K562 (cell line): ENCODE measurements around the gene TNFSF18.

Source experiments
- EP300 ChIP-seq: IDR thresholded peaks from 2 replicates; pipeline ENCODE4 v1.6.1; 2012; ENCODE audit warnings: low read length, improper control_type of control experiment
- ETV5 ChIP-seq: sonication (generic); formaldehyde crosslinking; IDR thresholded peaks from 2 replicates; pipeline ENCODE4 v1.4.0; 2020; ENCODE audit warnings: low read depth, mild to moderate bottlenecking, missing genetic modification reagents
- POLR2A ChIP-seq: fragments of 450-650 bp; conservative IDR thresholded peaks from 2 replicates; pipeline ENCODE4 v1.6.1; 2016
- POLR2AphosphoS5 ChIP-seq: IDR thresholded peaks from 2 replicates; pipeline ENCODE4 v1.6.1; 2011; ENCODE audit warnings: mild to moderate bottlenecking, low read depth, low read length, moderate library complexity; ENCODE audit not compliant: control insufficient read depth, insufficient read depth
- SPI1 ChIP-seq: IDR thresholded peaks from 2 replicates; pipeline ENCODE4 v1.6.1; 2011; ENCODE audit warnings: low read depth, low read length, control low read depth, borderline replicate concordance
- ZNF12 ChIP-seq: sonication (generic); formaldehyde crosslinking; IDR thresholded peaks from 2 replicates; pipeline ENCODE4 v1.4.0; 2020; ENCODE audit warnings: mild to moderate bottlenecking, missing genetic modification reagents
- ZNF589 ChIP-seq: fragments of 200-800 bp; sonication (Bioruptor generic); IDR thresholded peaks from 2 replicates; pipeline ENCODE4 v1.6.1; 2016; ENCODE audit warnings: low read depth, missing genetic modification characterization, missing compliant biosample characterization
- TF ChIP-seq, protein P1 (sequence below): fragments of 200-600 bp; sonication (generic); IDR thresholded peaks from one replicate; pipeline ENCODE4 v1.6.1; 2012; ENCODE audit warnings: mild to moderate bottlenecking, low read depth, low read length, inconsistent platforms
- TF ChIP-seq, protein P2 (sequence below), 3 experiments: IDR thresholded peaks in 2 of 3; conservative IDR thresholded peaks in 1 of 3; 2 replicates each; pipeline ENCODE4 v1.5.1; 2011 to 2012; ENCODE audit warnings: low read length in 3 of 3, mild to moderate bottlenecking in 3 of 3, control low read depth in 2 of 3, improper control_type of control experiment in 1 of 3, inconsistent platforms in 1 of 3, low read depth in 1 of 3, mixed read lengths in 1 of 3, moderate library complexity in 1 of 3; ENCODE audit not compliant: insufficient read depth in 2 of 3
- TF ChIP-seq, protein P3 (sequence below): fragments of 250-450 bp; sonication (Bioruptor Pico); IDR thresholded peaks from 2 replicates; pipeline ENCODE4 v1.8.0; 2021; ENCODE audit warnings: moderate library complexity, mild to moderate bottlenecking, inconsistent platforms
- TF ChIP-seq, protein P4 (sequence below): fragments of 250-450 bp; sonication (Bioruptor Pico); IDR thresholded peaks from 2 replicates; pipeline ENCODE4 v1.5.0; 2020; ENCODE audit warnings: mild to moderate bottlenecking, borderline replicate concordance
- TF ChIP-seq, protein P5 (sequence below): sonication (generic); formaldehyde crosslinking; IDR thresholded peaks from 2 replicates; pipeline ENCODE4 v1.8.0; 2022; ENCODE audit warnings: mild to moderate bottlenecking, missing genetic modification reagents

DNA sequence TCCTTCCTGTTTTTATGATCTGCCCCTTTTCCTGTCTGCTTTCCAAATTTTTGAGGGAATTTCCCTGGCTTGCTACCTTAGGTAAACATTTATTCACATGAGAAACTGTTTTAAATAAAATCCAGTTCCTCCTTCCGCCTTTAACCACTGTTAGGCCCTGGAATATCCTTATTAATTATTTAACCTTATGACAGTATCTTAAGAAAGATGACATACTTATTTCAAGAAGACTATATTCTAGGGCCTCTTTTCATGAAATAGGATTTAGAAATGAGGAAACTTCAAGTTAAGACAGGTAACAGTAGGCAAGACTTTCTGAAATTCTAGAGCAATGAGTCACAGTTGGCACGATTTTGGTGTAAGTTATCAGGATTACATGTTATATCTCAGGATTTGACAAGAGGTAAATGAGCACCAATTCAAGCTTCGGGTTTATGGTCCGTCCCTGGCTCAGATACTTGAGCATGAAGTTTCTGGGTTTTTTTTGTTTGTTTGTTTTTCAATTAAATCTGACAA is 2.0 kb upstream of the TNFSF18 start:
- TF ChIP-seq, protein P1, sequence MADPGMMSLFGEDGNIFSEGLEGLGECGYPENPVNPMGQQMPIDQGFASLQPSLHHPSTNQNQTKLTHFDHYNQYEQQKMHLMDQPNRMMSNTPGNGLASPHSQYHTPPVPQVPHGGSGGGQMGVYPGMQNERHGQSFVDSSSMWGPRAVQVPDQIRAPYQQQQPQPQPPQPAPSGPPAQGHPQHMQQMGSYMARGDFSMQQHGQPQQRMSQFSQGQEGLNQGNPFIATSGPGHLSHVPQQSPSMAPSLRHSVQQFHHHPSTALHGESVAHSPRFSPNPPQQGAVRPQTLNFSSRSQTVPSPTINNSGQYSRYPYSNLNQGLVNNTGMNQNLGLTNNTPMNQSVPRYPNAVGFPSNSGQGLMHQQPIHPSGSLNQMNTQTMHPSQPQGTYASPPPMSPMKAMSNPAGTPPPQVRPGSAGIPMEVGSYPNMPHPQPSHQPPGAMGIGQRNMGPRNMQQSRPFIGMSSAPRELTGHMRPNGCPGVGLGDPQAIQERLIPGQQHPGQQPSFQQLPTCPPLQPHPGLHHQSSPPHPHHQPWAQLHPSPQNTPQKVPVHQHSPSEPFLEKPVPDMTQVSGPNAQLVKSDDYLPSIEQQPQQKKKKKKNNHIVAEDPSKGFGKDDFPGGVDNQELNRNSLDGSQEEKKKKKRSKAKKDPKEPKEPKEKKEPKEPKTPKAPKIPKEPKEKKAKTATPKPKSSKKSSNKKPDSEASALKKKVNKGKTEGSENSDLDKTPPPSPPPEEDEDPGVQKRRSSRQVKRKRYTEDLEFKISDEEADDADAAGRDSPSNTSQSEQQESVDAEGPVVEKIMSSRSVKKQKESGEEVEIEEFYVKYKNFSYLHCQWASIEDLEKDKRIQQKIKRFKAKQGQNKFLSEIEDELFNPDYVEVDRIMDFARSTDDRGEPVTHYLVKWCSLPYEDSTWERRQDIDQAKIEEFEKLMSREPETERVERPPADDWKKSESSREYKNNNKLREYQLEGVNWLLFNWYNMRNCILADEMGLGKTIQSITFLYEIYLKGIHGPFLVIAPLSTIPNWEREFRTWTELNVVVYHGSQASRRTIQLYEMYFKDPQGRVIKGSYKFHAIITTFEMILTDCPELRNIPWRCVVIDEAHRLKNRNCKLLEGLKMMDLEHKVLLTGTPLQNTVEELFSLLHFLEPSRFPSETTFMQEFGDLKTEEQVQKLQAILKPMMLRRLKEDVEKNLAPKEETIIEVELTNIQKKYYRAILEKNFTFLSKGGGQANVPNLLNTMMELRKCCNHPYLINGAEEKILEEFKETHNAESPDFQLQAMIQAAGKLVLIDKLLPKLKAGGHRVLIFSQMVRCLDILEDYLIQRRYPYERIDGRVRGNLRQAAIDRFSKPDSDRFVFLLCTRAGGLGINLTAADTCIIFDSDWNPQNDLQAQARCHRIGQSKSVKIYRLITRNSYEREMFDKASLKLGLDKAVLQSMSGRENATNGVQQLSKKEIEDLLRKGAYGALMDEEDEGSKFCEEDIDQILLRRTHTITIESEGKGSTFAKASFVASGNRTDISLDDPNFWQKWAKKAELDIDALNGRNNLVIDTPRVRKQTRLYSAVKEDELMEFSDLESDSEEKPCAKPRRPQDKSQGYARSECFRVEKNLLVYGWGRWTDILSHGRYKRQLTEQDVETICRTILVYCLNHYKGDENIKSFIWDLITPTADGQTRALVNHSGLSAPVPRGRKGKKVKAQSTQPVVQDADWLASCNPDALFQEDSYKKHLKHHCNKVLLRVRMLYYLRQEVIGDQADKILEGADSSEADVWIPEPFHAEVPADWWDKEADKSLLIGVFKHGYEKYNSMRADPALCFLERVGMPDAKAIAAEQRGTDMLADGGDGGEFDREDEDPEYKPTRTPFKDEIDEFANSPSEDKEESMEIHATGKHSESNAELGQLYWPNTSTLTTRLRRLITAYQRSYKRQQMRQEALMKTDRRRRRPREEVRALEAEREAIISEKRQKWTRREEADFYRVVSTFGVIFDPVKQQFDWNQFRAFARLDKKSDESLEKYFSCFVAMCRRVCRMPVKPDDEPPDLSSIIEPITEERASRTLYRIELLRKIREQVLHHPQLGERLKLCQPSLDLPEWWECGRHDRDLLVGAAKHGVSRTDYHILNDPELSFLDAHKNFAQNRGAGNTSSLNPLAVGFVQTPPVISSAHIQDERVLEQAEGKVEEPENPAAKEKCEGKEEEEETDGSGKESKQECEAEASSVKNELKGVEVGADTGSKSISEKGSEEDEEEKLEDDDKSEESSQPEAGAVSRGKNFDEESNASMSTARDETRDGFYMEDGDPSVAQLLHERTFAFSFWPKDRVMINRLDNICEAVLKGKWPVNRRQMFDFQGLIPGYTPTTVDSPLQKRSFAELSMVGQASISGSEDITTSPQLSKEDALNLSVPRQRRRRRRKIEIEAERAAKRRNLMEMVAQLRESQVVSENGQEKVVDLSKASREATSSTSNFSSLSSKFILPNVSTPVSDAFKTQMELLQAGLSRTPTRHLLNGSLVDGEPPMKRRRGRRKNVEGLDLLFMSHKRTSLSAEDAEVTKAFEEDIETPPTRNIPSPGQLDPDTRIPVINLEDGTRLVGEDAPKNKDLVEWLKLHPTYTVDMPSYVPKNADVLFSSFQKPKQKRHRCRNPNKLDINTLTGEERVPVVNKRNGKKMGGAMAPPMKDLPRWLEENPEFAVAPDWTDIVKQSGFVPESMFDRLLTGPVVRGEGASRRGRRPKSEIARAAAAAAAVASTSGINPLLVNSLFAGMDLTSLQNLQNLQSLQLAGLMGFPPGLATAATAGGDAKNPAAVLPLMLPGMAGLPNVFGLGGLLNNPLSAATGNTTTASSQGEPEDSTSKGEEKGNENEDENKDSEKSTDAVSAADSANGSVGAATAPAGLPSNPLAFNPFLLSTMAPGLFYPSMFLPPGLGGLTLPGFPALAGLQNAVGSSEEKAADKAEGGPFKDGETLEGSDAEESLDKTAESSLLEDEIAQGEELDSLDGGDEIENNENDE: no peak
- TF ChIP-seq, protein P2, sequence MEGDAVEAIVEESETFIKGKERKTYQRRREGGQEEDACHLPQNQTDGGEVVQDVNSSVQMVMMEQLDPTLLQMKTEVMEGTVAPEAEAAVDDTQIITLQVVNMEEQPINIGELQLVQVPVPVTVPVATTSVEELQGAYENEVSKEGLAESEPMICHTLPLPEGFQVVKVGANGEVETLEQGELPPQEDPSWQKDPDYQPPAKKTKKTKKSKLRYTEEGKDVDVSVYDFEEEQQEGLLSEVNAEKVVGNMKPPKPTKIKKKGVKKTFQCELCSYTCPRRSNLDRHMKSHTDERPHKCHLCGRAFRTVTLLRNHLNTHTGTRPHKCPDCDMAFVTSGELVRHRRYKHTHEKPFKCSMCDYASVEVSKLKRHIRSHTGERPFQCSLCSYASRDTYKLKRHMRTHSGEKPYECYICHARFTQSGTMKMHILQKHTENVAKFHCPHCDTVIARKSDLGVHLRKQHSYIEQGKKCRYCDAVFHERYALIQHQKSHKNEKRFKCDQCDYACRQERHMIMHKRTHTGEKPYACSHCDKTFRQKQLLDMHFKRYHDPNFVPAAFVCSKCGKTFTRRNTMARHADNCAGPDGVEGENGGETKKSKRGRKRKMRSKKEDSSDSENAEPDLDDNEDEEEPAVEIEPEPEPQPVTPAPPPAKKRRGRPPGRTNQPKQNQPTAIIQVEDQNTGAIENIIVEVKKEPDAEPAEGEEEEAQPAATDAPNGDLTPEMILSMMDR (IDR thresholded peaks at IDR 0.05 in 2 of 3, conservative IDR thresholded peaks at IDR 0.05 in 1 of 3; ENCODE audit: insufficient read depth in 2 of 3, low read depth in 1 of 3, low read length in 3 of 3): no peak
- TF ChIP-seq POLR2A: no peak
- no peak for TF ChIP-seq ZNF12
- TF ChIP-seq POLR2AphosphoS5: no peak
- no peak for TF ChIP-seq ZNF589 (CRISPR knock-in tag)
- TF ChIP-seq SPI1: no peak
- TF ChIP-seq, protein P3, sequence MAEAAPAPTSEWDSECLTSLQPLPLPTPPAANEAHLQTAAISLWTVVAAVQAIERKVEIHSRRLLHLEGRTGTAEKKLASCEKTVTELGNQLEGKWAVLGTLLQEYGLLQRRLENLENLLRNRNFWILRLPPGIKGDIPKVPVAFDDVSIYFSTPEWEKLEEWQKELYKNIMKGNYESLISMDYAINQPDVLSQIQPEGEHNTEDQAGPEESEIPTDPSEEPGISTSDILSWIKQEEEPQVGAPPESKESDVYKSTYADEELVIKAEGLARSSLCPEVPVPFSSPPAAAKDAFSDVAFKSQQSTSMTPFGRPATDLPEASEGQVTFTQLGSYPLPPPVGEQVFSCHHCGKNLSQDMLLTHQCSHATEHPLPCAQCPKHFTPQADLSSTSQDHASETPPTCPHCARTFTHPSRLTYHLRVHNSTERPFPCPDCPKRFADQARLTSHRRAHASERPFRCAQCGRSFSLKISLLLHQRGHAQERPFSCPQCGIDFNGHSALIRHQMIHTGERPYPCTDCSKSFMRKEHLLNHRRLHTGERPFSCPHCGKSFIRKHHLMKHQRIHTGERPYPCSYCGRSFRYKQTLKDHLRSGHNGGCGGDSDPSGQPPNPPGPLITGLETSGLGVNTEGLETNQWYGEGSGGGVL (CRISPR knock-in tag): no peak
- TF ChIP-seq, protein P4, sequence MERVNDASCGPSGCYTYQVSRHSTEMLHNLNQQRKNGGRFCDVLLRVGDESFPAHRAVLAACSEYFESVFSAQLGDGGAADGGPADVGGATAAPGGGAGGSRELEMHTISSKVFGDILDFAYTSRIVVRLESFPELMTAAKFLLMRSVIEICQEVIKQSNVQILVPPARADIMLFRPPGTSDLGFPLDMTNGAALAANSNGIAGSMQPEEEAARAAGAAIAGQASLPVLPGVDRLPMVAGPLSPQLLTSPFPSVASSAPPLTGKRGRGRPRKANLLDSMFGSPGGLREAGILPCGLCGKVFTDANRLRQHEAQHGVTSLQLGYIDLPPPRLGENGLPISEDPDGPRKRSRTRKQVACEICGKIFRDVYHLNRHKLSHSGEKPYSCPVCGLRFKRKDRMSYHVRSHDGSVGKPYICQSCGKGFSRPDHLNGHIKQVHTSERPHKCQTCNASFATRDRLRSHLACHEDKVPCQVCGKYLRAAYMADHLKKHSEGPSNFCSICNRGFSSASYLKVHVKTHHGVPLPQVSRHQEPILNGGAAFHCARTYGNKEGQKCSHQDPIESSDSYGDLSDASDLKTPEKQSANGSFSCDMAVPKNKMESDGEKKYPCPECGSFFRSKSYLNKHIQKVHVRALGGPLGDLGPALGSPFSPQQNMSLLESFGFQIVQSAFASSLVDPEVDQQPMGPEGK (CRISPR knock-in tag): no peak
- TF ChIP-seq, protein P5, sequence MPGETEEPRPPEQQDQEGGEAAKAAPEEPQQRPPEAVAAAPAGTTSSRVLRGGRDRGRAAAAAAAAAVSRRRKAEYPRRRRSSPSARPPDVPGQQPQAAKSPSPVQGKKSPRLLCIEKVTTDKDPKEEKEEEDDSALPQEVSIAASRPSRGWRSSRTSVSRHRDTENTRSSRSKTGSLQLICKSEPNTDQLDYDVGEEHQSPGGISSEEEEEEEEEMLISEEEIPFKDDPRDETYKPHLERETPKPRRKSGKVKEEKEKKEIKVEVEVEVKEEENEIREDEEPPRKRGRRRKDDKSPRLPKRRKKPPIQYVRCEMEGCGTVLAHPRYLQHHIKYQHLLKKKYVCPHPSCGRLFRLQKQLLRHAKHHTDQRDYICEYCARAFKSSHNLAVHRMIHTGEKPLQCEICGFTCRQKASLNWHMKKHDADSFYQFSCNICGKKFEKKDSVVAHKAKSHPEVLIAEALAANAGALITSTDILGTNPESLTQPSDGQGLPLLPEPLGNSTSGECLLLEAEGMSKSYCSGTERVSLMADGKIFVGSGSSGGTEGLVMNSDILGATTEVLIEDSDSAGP (CRISPR knock-in tag): no peak
- no peak for TF ChIP-seq ETV5 (CRISPR knock-in tag)
- no peak for TF ChIP-seq EP300
